Retina (tissue), 1 donor: ENCODE data around the gene DPYSL5.

Experiments used
- DNase-seq: peaks from one replicate; pipeline ENCODE4 v3.0.0-alpha.2; 2016

The DPYSL5 gene

GRCh38 chr2:26969077-26969844 lies 121.3 kb downstream of the DPYSL5 start:
- no peak for DNase-seq

DNA sequence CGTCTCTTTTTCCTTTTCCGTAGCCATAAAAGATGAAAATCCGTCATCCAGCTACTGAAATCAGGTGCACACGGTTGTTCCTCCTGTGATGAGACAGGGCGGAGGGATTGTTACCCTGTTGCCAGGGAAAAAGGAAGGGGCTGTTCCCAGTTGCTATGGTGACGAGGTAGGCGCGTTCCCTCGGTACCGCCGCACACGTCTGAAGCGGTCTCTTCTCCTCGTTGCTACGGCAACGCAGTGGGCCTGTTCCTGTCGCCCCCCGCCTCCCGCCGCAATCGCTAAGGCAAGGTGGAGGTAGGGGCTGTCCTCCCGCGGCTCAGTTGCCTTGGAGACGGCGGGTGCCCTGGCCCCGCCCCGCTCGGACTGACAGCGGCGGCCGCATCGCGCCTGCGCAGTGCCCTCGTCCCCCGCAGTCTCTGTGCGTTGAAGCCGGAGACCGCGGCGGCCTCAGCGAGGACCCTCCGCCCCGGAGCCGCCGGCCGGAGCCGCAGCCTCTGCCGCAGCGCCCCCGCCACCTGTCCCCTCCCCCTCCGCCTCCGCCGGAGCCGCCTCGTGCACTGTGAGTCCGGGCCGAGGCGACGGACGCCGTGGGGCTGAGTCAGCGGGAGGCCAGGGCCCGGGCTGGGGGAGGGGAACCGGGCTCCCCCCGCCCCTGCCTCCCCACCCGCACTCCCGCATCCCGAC lies 122.5 kb downstream of the DPYSL5 start, which contains the start of gene MAPRE3:
Gene MAPRE3 (plus strand): TSS at position 394 of the 684 bp plus-strand sequence. CDS start 51,582 bp downstream, outside the sequence.
- peak; percentile 94 for DNase-seq

DNA sequence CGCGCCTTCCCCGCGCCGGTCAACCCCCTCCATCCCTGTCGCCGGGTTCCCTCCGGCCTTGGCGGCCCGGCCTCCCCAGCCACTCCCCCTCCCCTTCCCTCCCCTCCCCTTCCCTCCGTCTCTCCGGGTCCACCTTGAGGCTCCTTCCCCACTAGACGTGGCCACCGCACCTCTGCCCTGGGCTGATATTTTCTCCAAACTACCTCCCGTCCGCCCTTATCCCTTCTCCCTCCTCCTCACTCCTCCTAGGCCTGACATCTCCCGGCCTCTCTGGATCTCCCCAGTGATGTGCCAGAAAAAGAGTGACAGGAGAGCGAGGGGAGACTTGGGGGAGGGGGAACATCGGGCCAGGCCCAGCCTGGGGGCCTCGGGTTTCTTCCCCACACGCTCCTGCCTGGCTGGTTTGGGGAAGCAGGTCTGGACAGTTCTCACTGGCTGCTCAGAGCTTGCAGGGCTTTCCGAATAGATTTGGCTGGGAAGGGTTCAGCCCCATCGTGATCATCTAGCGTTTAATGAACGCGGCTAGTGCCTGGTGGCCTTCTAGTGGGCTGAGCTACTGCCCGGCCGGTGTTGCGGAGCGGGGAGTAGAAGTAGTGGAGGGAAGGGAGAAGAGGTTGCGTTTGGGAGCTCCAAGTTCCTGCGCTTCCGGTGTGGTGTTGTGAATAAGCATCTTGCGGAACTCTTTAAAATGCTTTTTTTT lies 123.1 kb downstream of the DPYSL5 start:
- DNase-seq, result peak; percentile 78

- no peak for DNase-seq
These were observed 124.2 kb downstream of the DPYSL5 start for GRCh38 chr2:26971911-26972786.

GRCh38 chr2:26974352-26974751 lies 126.4 kb downstream of the DPYSL5 start:
- no peak for DNase-seq

GRCh38 chr2:26975102-26975501 lies 127.2 kb downstream of the DPYSL5 start:
- DNase-seq, result no peak

DNA sequence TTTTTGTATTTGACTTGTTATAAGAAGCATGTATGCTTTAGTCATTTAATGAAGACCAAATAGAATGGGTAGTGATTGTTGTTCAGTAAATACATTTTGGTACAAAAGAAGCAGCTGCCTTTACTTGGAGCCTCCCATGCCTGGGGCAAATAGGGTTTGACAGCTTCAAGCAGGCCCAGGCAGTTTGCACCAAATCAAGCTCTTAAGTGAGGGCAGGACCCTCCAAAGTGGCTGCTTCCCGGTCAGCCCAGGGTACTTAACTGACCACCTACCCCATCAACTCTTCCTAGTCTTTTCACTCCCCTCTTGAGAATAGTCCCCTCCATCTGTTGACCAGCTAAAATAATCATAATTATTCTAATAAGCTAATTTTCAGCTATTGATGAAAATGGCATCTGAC lies 127.7 kb downstream of the DPYSL5 start:
- DNase-seq, result no peak

DNA sequence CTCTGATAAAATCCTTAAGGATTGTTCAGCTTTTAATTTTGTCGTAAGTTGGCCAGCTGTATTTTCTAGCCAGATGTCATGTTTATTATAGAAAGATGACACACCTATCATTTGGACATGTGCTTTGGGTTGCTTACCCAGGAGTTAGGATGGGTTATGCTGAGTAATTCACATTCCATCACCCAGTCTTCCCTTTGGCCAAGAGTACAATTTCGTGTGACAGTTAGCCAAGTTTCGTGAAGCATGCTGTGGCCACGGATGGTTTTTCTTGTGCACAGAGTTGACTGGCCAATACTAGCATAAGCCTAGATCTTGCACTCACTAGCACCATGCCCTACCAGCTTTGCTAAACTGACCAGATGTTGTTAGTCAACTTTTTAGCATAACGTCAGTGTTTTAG lies 128.3 kb downstream of the DPYSL5 start:
- no peak for DNase-seq

DNA sequence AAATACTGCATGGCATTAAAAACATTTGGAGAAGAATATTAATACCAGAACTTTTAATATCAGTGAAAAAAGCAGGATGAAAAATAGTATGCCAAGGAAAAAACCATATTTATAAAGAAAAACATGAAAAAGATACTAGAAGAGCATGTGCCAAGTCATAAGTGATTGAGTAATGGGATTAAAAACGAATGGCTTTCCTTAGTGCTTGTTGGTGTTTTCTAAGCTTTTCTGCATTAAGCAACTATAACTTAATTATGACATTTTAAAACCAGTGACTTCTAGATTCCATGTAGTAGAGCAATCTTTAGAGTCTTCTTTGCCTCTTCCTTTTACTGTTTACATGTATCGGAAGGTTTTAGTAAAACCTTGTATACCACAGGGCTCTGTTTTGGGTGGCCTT lies 129.1 kb downstream of the DPYSL5 start:
- DNase-seq, result no peak

- no peak for DNase-seq
These were observed 130.2 kb downstream of the DPYSL5 start for GRCh38 chr2:26978061-26978596.

GRCh38 chr2:26979741-26980140 lies 131.8 kb downstream of the DPYSL5 start:
- DNase-seq, result no peak

DNA sequence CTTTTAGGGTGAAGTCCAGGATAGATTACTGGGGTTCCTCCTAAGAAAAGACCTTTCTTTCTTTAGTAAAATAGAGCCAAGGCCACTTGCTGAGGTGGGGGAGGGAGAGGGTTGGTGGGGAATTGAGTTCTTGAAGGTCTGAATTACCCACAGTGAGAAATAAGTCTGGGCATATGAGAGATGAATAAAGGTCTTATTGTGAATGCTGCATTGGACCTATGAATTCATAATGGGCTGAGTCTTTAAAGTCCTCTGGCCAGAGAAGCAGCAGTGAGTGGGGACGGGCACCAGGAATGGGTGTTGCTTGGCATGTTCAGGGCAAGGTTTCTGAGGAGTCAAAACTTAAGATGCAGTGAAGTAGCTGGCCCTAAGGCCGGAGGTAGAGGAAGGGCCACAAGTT lies 133.0 kb downstream of the DPYSL5 start:
- no peak for DNase-seq

DNA sequence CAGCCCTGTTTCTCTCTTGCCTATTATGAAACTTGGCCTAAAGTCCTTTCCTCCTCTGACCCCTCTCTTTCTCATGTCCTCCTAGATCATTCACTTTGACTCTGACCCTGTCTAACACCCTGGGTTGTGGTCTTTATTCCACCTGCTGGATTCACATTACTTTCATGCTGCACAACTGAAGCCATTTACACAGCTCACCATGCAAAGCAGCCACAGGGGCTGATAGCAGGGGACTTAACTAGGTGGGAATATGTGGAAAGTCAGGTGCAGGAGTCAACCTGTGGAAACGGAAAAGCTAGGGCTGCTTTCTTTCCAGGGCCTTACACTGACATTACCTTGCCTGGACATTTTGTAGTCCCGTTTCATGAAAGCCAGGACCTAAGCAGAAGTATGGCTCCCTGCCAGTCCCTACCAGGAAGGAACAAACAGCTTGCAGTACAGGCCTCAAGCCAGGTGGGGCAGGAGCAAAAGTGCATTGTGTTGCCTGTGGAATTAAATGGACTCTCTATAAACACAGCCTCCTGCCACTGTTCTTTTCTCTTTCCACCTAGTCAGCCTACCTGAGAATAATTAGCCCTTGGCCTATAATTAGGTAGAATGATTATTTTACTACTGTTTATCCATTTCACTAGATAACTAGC lies 134.3 kb downstream of the DPYSL5 start:
- DNase-seq, result no peak

DNA sequence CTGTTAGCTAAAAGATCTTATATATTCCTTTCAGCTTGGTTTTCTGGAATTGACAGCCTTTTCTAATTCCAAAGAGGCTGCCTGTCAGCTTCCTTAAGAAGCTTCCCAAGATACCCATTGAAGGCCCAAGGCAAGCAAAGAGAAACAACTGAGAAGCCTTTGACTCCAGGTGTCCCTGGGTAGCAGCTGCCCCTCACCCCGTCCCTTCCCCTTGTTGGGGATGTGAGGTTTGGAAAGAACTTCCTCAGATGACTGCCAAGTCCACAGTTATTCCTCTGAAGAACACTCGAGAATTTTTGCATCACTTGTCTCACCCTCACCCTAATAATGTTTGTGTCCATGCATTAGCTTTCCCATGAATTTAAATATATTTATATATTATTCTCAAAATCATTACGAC lies 135.8 kb downstream of the DPYSL5 start:
- no peak for DNase-seq

DNA sequence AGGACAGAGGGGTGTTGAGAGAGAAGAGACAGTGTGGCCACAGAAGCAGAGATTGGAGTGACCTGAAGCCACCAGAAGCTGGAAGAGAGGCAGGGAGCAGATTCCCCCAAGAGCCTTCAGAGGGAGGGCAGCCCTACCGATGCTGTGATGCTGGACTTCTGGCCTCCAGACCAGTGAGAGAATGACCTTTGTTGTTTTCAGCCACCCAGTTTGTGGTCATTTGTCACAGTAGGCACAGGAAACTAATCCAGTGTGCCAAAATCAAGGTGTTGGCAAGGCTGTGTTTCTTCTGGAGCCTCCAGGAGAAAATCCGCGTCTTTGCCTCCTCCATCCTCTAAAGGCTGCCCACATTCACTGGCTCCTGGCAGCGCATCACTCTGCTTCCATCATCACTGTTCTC lies 137.9 kb downstream of the DPYSL5 start:
- no peak for DNase-seq

- DNase-seq, result no peak
These were observed 138.6 kb downstream of the DPYSL5 start for GRCh38 chr2:26986576-26986975.

DNA sequence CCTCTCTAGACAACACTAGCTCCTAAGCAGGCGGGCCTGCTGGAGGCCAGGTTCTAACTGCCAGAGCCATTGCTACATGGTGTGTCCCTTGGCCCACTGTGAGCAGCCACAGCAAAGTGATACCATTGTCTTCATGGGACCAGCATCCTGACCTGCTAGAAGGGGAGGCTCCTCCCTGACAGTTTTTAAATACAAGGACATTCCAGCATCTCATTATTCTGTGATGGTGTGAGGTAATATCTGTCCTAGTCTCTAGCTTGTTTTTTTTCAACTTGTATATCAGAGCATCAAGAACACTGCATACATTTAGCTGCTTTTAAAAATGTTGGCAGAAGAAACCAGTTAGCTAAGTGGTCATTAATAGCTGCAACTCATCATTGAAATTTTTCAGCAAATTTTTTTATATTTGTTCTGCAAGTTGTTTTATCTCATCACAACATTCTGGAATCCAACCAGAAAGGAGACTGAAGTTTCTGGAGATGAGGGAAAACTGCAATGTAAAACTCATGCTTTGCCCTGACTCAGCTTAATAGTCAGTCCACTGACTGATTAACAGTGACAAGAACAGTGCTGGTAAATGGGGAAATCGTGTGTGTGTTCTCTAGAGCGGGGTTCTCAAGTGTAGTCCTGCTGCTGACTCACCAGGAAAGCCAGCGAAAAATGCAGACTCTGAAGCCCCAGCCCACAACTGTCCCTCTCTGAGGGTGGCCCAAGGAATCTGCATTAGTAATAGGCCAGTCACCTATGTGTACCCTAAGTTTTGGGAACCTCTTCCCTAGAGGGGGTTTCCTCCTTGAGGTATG lies 140.3 kb downstream of the DPYSL5 start:
- DNase-seq, result peak; percentile 52

DNA sequence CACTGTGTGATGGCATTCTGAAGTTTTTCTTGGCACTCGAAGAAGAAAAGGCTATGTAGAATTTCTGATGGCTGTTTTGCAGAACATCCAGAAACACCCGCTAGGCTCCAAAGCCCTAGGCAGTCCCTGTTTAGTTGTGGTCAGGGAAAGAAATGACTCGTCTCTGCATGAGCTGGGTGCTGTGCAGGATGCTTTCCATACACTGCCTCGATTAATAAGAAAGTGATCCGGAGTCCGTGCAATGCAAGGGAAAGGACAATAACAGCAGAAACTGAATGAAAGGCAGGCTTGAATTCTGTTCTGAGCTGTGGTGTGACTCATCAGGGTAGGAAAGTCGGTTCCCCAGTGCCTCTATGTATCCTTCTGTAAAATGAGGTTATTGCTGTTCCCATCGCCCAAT lies 141.2 kb downstream of the DPYSL5 start:
- DNase-seq, result no peak

DNA sequence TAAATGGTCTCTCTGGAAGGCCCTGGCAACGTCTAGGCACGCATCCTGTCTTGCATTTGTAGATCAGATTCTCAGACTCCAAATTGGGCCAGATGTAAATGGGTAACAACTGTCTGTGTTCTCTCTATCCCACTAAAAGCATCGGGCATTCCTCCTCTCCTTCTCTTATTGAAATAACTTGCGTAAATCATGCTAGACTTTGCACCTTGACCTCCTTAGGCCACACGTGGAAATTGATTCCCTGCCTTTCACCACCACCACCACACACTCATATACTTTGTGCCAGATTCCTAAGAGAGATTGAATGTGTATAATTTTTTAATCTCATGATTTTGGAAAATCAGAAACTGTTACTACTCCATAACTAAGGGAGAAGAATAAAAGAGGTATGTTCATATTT lies 143.8 kb downstream of the DPYSL5 start:
- DNase-seq, result no peak

GRCh38 chr2:26993768-26994167 lies 145.8 kb downstream of the DPYSL5 start:
- DNase-seq, result no peak

DNA sequence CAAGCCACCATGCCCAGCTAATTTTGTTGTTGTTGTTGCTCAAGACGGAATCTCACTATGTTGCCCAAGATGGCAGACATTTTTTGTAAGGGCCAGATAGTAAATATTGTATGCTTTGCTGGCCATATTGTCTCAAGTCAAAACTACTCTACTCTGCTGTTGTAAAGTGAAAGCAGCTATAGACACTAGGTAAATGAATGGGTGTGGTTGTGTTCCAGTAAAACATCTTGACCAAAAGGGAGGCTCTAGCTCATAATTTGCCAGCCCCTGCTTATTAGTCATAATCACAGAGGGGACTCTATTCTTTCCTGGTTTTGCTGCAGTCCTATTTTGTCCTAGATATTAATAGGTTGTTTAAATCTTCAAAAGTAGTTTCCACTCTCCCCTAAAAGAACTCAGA lies 147.1 kb downstream of the DPYSL5 start:
- no peak for DNase-seq
